ENCODE measurements around the gene RAP1GAP.

The RAP1GAP gene

DNA sequence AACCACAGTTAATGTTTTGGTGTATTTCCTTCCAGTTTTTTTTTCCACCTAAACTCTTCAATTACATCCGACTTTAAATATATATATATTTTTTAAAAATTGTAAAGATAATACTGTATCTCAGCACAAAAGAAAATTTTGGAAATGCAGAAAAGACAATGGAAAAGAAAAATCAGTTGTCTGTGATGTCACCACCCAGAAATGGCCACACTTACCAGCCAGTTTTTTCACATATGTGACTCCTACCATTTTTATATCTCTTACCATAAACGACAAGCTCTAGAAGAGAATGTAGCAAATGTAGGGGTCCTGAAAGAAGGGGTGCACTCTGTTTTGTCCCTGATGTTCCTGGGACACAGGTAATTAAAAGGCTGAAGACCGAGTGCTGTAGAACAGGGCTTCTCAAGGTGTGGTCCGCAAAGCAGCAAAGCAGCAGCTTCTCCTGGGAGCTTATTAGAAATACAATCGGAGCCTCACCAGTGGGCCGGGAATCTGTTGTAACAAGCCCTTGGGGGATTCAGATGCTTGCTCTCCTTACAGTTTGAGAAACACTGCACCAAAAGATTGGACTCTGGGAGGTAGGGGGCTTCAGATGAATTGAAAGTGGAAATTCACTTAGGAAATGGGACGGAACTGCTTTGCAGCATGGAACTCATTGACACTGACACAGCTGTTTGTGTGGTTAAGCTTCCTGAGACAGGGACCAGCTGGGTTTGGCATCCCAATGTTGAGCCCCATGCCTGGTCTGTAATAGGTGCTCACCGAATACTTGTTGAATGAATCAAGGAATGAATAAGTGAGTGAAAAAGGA, 115.8 kb downstream of the RAP1GAP start:
- in situ Hi-C loops (cut with MboI; ENCODE audit: low sequenced_read_pairs, unreplicated experiment): no loop called here
- TF ChIP-seq, protein P1, sequence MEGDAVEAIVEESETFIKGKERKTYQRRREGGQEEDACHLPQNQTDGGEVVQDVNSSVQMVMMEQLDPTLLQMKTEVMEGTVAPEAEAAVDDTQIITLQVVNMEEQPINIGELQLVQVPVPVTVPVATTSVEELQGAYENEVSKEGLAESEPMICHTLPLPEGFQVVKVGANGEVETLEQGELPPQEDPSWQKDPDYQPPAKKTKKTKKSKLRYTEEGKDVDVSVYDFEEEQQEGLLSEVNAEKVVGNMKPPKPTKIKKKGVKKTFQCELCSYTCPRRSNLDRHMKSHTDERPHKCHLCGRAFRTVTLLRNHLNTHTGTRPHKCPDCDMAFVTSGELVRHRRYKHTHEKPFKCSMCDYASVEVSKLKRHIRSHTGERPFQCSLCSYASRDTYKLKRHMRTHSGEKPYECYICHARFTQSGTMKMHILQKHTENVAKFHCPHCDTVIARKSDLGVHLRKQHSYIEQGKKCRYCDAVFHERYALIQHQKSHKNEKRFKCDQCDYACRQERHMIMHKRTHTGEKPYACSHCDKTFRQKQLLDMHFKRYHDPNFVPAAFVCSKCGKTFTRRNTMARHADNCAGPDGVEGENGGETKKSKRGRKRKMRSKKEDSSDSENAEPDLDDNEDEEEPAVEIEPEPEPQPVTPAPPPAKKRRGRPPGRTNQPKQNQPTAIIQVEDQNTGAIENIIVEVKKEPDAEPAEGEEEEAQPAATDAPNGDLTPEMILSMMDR (IDR thresholded peaks at IDR 0.05; ENCODE audit: borderline replicate concordance, control extremely low read depth, extremely low read depth, insufficient read depth, missing control alignments): no peak
- DNase-seq (ENCODE audit: low spot score): no peak

DNA sequence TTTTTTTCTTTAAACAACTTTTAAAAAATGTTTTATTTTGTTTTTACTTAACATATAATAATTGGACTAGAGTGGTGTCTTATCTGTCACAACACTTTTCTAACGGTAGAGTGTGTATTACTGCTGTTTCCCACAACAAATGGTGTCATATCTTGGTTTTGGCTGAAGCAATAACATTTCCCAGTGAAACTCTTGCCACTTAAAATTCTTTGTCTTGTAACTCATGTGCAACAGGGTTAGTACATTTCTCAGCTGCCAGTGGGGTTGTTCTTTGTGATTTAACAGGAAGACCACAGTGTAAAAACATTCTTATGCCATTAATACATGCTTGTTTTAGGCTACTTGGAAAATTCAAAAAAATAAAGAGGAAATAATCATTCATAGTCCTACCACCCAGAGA, 116.4 kb downstream of the RAP1GAP start:
- in situ Hi-C loops (cut with MboI; ENCODE audit: low sequenced_read_pairs, unreplicated experiment): no loop called here
- no peak for DNase-seq (ENCODE audit: low spot score)
- TF ChIP-seq, protein P1 (IDR thresholded peaks at IDR 0.05; ENCODE audit: borderline replicate concordance, control extremely low read depth, extremely low read depth, insufficient read depth, missing control alignments): no peak

DNA sequence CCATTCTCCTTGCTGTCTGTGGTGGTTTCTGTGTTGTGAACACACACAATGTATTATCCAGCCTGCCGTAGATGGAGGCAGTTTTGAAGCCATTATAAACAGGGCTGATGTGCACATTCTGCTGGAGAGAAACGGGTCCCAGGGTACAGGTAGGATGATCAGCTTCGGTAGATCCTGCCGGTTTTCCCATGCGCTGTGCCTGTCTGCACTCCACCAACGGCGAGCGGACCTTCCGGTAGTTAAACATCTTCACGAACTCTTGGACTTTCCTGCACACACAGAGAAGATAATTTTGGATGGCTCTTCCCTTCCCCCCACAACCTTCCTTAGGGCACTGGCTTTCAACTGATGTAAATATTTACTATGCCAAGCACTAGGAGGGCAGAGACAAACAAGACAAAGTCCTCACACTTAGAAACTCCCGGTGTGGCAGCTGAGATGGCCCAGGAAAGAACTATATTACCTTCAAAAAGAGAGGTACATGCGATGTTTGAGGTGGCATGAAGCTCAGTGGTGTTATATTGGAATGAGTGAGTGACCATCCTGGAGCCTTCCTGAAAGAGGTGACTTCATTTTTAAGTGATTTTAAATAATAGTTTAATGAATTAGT, 118.2 kb downstream of the RAP1GAP start:
- TF ChIP-seq, protein P1 (IDR thresholded peaks at IDR 0.05; ENCODE audit: borderline replicate concordance, control extremely low read depth, extremely low read depth, insufficient read depth, missing control alignments): no peak
- in situ Hi-C loops (cut with MboI; ENCODE audit: low sequenced_read_pairs, unreplicated experiment): no loop called here
- DNase-seq (ENCODE audit: low spot score): no peak

DNA sequence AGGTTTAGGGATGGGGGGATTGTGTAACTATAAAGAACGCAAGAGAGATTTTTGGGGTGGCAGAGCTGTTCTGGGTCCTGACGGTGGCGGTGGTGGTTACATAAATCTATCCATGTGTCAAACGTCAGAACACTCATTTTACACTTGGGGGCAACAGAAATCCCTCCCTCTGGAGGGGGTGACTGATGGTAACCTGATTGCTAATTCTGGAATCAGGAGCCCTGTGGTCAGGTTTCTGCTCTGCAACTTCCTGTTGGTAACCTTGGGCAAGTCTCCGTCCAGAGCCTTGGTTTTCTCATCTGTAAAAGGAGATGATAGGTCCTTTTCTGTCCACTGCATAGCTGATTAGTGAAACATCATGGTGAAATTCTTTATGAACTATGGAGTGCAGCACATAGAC, 119.1 kb downstream of the RAP1GAP start:
- in situ Hi-C loops (cut with MboI; ENCODE audit: low sequenced_read_pairs, unreplicated experiment): no loop called here
- DNase-seq (ENCODE audit: low spot score): no peak
- TF ChIP-seq, protein P1 (IDR thresholded peaks at IDR 0.05; ENCODE audit: borderline replicate concordance, control extremely low read depth, extremely low read depth, insufficient read depth, missing control alignments): no peak

DNA sequence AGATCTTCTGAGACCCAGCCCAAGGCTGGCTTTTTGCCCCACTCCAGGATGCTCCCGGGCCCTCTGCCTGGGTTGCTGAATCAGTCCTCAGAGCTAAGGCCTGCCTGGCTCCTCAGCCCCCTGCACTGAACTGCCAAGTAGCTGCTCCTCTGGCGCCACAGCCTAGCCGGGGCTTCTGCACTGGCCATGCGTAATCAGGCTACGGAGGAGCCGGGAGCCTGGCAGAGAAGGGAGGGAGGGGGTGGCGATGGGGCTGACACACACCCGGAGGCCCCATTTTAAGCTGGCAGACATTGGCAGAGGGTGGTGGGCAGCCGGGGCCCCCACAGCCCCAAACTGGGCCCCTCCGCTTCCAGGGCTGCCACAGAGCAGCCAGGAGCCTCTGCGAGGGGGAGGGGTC, 121.3 kb downstream of the RAP1GAP start:
- TF ChIP-seq, protein P1 (IDR thresholded peaks at IDR 0.05; ENCODE audit: borderline replicate concordance, control extremely low read depth, extremely low read depth, insufficient read depth, missing control alignments): no peak
- no peak for DNase-seq (ENCODE audit: low spot score)
- in situ Hi-C loops (cut with MboI; ENCODE audit: low sequenced_read_pairs, unreplicated experiment): no loop called here
